DOHH2 (cell line): Measurements from ENCODE around the gene TAF6.

Experiments
- H3F3A ChIP-seq: fragments of 200-600 bp; sonication (generic), shearing (Covaris generic); 2 replicates; pipeline ENCODE4 v1.6.0; 2016; ENCODE audit warnings: antibody characterized with exemption, mild to moderate bottlenecking; ENCODE audit not compliant: control insufficient read depth, insufficient read depth
- H3K27ac ChIP-seq: fragments of 200-600 bp; sonication (generic); 2 replicates; pipeline ENCODE4 v1.5.1; 2014; ENCODE audit warnings: low read depth, mild to moderate bottlenecking, low read length, moderate library complexity
- H3K27me3 ChIP-seq: fragments of 200-600 bp; sonication (generic); 2 replicates; pipeline ENCODE4 v1.6.1; 2014; ENCODE audit warnings: mild to moderate bottlenecking, low read length, mixed read lengths; ENCODE audit not compliant: control insufficient read depth
- H3K36me3 ChIP-seq: fragments of 200-600 bp; sonication (generic); 2 replicates; pipeline ENCODE4 v1.6.1; 2014; ENCODE audit warnings: mild to moderate bottlenecking, low read length, moderate library complexity, mixed read lengths; ENCODE audit not compliant: control insufficient read depth
- H3K4me1 ChIP-seq: fragments of 200-600 bp; sonication (generic); 2 replicates; pipeline ENCODE4 v1.6.1; 2014; ENCODE audit warnings: mild to moderate bottlenecking, low read length, mixed read lengths; ENCODE audit not compliant: control insufficient read depth
- H3K4me2 ChIP-seq: fragments of 200-600 bp; sonication (generic); 2 replicates; pipeline ENCODE4 v1.6.0; 2014; ENCODE audit warnings: mild to moderate bottlenecking, low read length, moderate library complexity
- H3K4me3 ChIP-seq: fragments of 200-600 bp; sonication (generic); 2 replicates; pipeline ENCODE4 v1.5.1; 2014; ENCODE audit warnings: mild to moderate bottlenecking, low read length, mixed read lengths
- H3K79me2 ChIP-seq: fragments of 200-600 bp; sonication (generic); 2 replicates; pipeline ENCODE4 v1.6.1; 2014; ENCODE audit warnings: mild to moderate bottlenecking, low read length, mixed read lengths; ENCODE audit not compliant: control insufficient read depth
- H3K9me2 ChIP-seq: fragments of 200-600 bp; sonication (generic); replicated peaks from 2 replicates; pipeline ENCODE4 v1.6.1; 2014; ENCODE audit warnings: mild to moderate bottlenecking, low read length, mixed read lengths; ENCODE audit not compliant: control insufficient read depth
- H3K9me3 ChIP-seq: fragments of 200-600 bp; sonication (generic); 2 replicates; pipeline ENCODE4 v1.6.1; 2014; ENCODE audit warnings: antibody characterized with exemption, low read length, mixed read lengths; ENCODE audit not compliant: control insufficient read depth, insufficient read depth
- H4K20me1 ChIP-seq: fragments of 200-600 bp; sonication (generic); 2 replicates; pipeline ENCODE4 v1.6.0; 2014; ENCODE audit warnings: low read depth, mild to moderate bottlenecking, antibody characterized with exemption, low read length, moderate library complexity; ENCODE audit not compliant: control insufficient read depth, insufficient read depth
- CTCF ChIP-seq: fragments of 200-600 bp; sonication (generic); IDR thresholded peaks from one replicate; pipeline ENCODE4 v1.5.1; 2014; ENCODE audit warnings: antibody characterized with exemption, mild to moderate bottlenecking, low read depth, low read length; ENCODE audit not compliant: poor library complexity, severe bottlenecking
- EZH2phosphoT487 ChIP-seq: fragments of 200-600 bp; sonication (generic); IDR thresholded peaks from 2 replicates; pipeline ENCODE4 v1.6.1; 2017; ENCODE audit warnings: borderline replicate concordance, mild to moderate bottlenecking, antibody characterized with exemption, low read length, moderate library complexity, mixed read lengths

Gene TAF6

GRCh38 chr7:100102950-100103840 is 16.0 kb downstream of the TAF6 start:
- peaks cover 28% of the 10 kb centered on the region for H3K4me1 ChIP-seq
- H3K27ac ChIP-seq: no peak overlapping the region
- peaks cover 23% of the 10 kb centered on the region for H3F3A ChIP-seq
- peaks cover 75% of the 10 kb centered on the region for H3K36me3 ChIP-seq
- peak overlapping the region; percentile 99 for H3K4me3 ChIP-seq
- TF ChIP-seq EZH2phosphoT487: no peak
- no peak for TF ChIP-seq CTCF
- peaks cover 44% of the 10 kb centered on the region for H3K79me2 ChIP-seq
- no peaks in the 10 kb centered on the region for H3K9me2 ChIP-seq
- no peaks in the 10 kb centered on the region for H3K9me3 ChIP-seq
- H4K20me1 ChIP-seq: peaks cover 20% of the 10 kb centered on the region
- H3K4me2 ChIP-seq: peak overlapping the region; percentile 92
- no peaks in the 10 kb centered on the region for H3K27me3 ChIP-seq

DNA sequence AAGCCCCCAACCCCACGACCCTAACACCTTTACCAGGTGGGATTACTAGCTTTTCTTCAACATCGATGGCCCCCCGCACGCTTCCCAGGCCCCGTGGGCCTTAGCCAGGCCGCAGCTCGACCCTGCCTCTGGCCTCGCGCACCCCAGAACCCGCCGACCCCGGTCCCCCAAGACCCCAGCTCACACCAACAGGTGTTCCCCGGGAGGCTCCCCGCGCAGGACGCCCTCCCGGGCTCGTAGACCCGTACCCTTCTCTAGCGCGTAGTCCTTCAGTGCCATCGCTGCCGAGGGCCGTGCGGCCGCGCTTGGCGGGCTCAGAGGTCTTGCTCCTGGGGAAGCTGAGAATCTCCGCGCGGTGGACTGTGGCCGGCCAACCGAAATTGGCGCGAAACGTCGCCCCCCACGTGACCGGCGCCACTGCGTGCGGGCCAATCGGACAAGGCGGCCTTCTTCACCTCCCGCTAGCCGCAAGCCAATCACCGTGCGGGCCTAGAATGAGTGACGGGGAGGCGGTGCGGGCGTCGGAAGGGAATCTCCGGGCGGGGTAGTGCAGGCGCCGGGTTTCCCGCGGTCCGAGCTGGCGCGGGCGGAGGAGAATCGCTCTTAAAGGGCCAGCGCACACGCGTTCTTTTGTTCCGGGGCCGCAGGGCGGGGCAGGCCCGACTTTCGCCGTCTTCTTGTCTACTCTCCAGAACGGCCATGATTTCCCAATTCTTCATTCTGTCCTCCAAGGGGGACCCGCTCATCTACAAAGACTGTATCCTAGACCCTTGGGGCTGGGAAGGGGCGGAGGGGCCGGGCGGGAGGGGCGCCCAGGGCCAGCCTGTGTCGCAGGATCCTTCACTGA is 17.9 kb downstream of the TAF6 start, which contains the start of the genes AP4M1 and MCM7:
Gene AP4M1 (plus strand): TSS at position 628 of the 847 bp plus-strand sequence. CDS start 72 bp downstream, at position 700.
Gene MCM7 (minus strand): TSS at position 382 of the 847 bp plus-strand sequence. CDS start 103 bp downstream, at position 279.
- Histone ChIP-seq H3K79me2 (peaks cover 57% of the 10 kb centered on the region), H3K9me3 (no peaks in the 10 kb centered on the region), H3K9me2 (no peaks in the 10 kb centered on the region), H3K4me3 (peak within 1 kb of the TSS; percentile 99), H3K27me3 (no peaks in the 10 kb centered on the region), H4K20me1 (peaks cover 29% of the 10 kb centered on the region), H3K27ac (peak within 1 kb of the TSS; percentile 97), H3K4me2 (peak within 1 kb of the TSS; percentile 92), H3F3A (peaks cover 38% of the 10 kb centered on the region), H3K36me3 (peaks cover 76% of the 10 kb centered on the region), H3K4me1 (peaks cover 28% of the 10 kb centered on the region)
- TF ChIP-seq EZH2phosphoT487 (no peak), CTCF (no peak)

DNA sequence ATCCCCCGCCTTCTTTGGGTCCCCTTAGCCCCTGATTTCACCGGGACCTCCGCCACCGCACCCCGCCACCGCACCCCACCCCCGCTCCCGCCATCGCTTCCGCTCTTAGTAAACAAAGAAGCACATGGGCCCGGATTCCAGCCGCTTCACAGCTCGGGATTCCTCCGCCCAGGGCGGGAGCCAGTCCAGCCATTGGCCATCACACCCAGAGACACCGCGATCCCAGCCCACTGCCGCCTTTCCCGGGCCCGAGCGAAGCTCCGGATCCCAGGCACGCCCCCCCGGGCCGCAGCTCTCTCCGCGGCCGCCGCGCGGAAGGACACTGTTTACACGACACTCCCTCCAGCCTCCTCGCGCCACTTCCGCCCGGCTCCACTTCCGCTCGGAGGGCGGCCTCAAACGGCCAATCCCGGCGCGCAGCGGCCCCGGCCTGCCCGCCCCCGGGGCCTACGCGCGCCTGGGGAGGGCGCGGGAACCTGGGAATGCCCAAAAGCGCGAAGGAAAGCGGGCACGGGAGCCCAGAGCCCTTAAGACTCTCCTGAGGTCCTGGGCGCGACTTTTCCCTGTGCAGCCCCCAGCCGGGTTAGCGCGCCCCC is 18.6 kb downstream of the TAF6 start:
- TF ChIP-seq EZH2phosphoT487: no peak
- TF ChIP-seq CTCF: no peak
- Histone ChIP-seq H3K4me3 (peak overlapping the region; percentile 99), H3F3A (peaks cover 43% of the 10 kb centered on the region), H3K9me2 (no peaks in the 10 kb centered on the region), H3K9me3 (no peaks in the 10 kb centered on the region), H3K27ac (peak overlapping the region; percentile 97), H3K36me3 (peaks cover 76% of the 10 kb centered on the region), H3K27me3 (no peaks in the 10 kb centered on the region), H3K79me2 (peaks cover 61% of the 10 kb centered on the region), H4K20me1 (peaks cover 29% of the 10 kb centered on the region), H3K4me2 (peak overlapping the region; percentile 92), H3K4me1 (peaks cover 28% of the 10 kb centered on the region)
